Measurements from ENCODE around the gene SLC6A19.

The SLC6A19 gene

GRCh38 chr5:1208221-1208742, 6.9 kb downstream of the SLC6A19 start:
- H3K27ac ChIP-seq (ENCODE audit: low read depth, low read length), result no peak overlapping the region
- H3K4me1 ChIP-seq (ENCODE audit: insufficient read depth, low read length), result peaks cover 4% of the 10 kb centered on the region; the same call in 1 of the 2 replicates
- no peaks in the 10 kb centered on the region for H3K27me3 ChIP-seq (ENCODE audit: insufficient read depth, low read length)
- no peak overlapping the region for H3K9ac ChIP-seq (ENCODE audit: low read depth, low read length)
- no peaks in the 10 kb centered on the region for H3K36me3 ChIP-seq (ENCODE audit: insufficient read depth, low read length)
- no peaks in the 10 kb centered on the region for H3K9me3 ChIP-seq (ENCODE audit: insufficient read depth, low read depth, low read length)
- H3K4me3 ChIP-seq (ENCODE audit: low read length), result no peak overlapping the region
- 90% methylated on average over 17 of the region's 17 CpGs for WGBS

GRCh38 chr5:1208743-1209488, 7.5 kb downstream of the SLC6A19 start:
- Histone ChIP-seq H3K36me3 (ENCODE audit: insufficient read depth, low read length) (no peaks in the 10 kb centered on the region), H3K4me1 (ENCODE audit: insufficient read depth, low read length) (peaks cover 4% of the 10 kb centered on the region; the same call in 1 of the 2 replicates), H3K27me3 (ENCODE audit: insufficient read depth, low read length) (no peaks in the 10 kb centered on the region), H3K27ac (ENCODE audit: low read depth, low read length) (no peak overlapping the region), H3K9me3 (ENCODE audit: insufficient read depth, low read depth, low read length) (no peaks in the 10 kb centered on the region), H3K9ac (ENCODE audit: low read depth, low read length) (no peak overlapping the region), H3K4me3 (ENCODE audit: low read length) (no peak overlapping the region)
- 91% methylated on average over 24 of the region's 24 CpGs for WGBS

DNA sequence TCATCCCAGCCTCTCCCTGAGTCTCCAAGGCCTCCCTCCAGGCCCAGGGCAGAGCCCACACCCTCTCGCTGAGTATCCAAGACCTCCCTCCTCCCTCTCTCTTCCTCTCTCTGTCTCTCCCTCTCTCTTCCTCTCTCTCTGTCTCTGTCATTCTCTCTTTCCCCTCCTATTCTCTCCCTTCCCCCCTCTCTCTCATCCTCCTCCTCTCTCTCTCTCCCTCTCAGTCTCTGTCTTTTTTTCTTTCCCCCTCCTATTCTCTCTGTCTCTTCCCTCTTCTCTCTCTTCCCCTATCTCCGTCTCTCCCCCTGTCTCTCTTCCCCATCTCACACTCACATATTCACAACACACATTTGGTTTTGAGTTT, 8.1 kb downstream of the SLC6A19 start:
- 87% methylated on average over 2 of the region's 2 CpGs for WGBS

DNA sequence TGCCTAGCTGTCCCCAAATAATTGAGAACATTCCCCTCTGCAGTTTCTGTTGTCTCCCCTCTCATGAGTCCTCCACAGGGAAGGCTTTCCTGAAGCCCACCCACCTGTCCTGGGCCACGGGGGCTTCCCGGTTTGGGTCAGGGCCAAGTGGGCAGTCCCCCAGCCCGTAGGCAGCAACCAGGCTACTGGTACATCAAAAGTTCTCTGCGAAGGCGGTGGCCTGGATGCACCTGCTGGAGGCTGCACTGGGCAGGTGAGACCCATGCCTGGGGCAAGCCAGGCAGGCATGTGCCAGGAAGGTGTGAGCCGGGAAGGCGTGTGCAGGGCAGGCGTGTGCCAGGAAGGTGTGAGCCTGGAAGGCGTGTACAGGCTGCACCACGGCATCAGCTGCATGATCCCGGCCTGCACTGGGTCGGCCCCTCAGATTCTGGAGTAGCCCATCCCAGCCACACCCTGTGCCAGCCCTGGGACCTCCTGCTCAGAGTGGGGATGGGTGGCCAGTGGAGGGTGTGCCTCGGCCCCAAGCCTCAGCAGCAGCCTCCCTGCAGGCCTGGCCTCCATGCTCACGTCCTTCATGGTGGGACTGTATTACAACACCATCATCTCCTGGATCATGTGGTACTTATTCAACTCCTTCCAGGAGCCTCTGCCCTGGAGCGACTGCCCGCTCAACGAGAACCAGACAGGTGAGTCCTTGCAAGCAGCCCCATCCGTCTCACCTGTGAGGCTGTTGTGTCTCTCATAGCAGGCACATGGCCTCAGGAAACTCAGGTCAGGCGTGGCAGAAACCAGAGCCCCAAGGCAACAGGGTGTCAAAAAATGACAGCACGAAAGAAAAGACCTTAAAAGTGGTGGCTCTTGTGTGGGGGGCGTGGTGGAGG, 8.7 kb downstream of the SLC6A19 start:
- Histone ChIP-seq H3K4me1 (ENCODE audit: insufficient read depth, low read length) (peaks cover under 1% of the 10 kb centered on the region; the same call in 1 of the 2 replicates), H3K36me3 (ENCODE audit: insufficient read depth, low read length) (no peaks in the 10 kb centered on the region), H3K9ac (ENCODE audit: low read depth, low read length) (no peak overlapping the region), H3K27ac (ENCODE audit: low read depth, low read length) (no peak overlapping the region), H3K9me3 (ENCODE audit: insufficient read depth, low read depth, low read length) (no peaks in the 10 kb centered on the region), H3K27me3 (ENCODE audit: insufficient read depth, low read length) (no peaks in the 10 kb centered on the region), H3K4me3 (ENCODE audit: low read length) (no peak overlapping the region)
- 91% methylated on average over 21 of the region's 21 CpGs for WGBS

More for the DNA sequence above, 8.1 kb downstream of the SLC6A19 start:
- Histone ChIP-seq H3K36me3 (ENCODE audit: insufficient read depth, low read length) (no peaks in the 10 kb centered on the region), H3K27me3 (ENCODE audit: insufficient read depth, low read length) (no peaks in the 10 kb centered on the region), H3K4me1 (ENCODE audit: insufficient read depth, low read length) (peaks cover 4% of the 10 kb centered on the region; the same call in 1 of the 2 replicates), H3K9me3 (ENCODE audit: insufficient read depth, low read depth, low read length) (no peaks in the 10 kb centered on the region), H3K9ac (ENCODE audit: low read depth, low read length) (no peak overlapping the region), H3K27ac (ENCODE audit: low read depth, low read length) (no peak overlapping the region), H3K4me3 (ENCODE audit: low read length) (no peak overlapping the region)

GRCh38 chr5:1210832-1211251, 9.4 kb downstream of the SLC6A19 start:
- no peaks in the 10 kb centered on the region for H3K4me1 ChIP-seq (ENCODE audit: insufficient read depth, low read length)
- no peaks in the 10 kb centered on the region for H3K27me3 ChIP-seq (ENCODE audit: insufficient read depth, low read length)
- no peak overlapping the region for H3K27ac ChIP-seq (ENCODE audit: low read depth, low read length)
- WGBS, result 87% methylated on average over 21 of the region's 21 CpGs
- H3K4me3 ChIP-seq (ENCODE audit: low read length), result no peak overlapping the region
- H3K9ac ChIP-seq (ENCODE audit: low read depth, low read length), result no peak overlapping the region
- no peaks in the 10 kb centered on the region for H3K36me3 ChIP-seq (ENCODE audit: insufficient read depth, low read length)
- H3K9me3 ChIP-seq (ENCODE audit: insufficient read depth, low read depth, low read length), result no peaks in the 10 kb centered on the region

GRCh38 chr5:1211701-1212100, 10.3 kb downstream of the SLC6A19 start:
- no peaks in the 10 kb centered on the region for H3K9me3 ChIP-seq (ENCODE audit: insufficient read depth, low read depth, low read length)
- no peaks in the 10 kb centered on the region for H3K4me1 ChIP-seq (ENCODE audit: insufficient read depth, low read length)
- H3K9ac ChIP-seq (ENCODE audit: low read depth, low read length), result no peak overlapping the region
- no peaks in the 10 kb centered on the region for H3K27me3 ChIP-seq (ENCODE audit: insufficient read depth, low read length)
- no peak overlapping the region for H3K27ac ChIP-seq (ENCODE audit: low read depth, low read length)
- 93% methylated on average over 9 of the region's 9 CpGs for WGBS
- no peaks in the 10 kb centered on the region for H3K36me3 ChIP-seq (ENCODE audit: insufficient read depth, low read length)
- no peak overlapping the region for H3K4me3 ChIP-seq (ENCODE audit: low read length)

- Histone ChIP-seq H3K27me3 (ENCODE audit: insufficient read depth, low read length) (no peaks in the 10 kb centered on the region), H3K9ac (ENCODE audit: low read depth, low read length) (no peak overlapping the region), H3K36me3 (ENCODE audit: insufficient read depth, low read length) (no peaks in the 10 kb centered on the region), H3K9me3 (ENCODE audit: insufficient read depth, low read depth, low read length) (no peaks in the 10 kb centered on the region), H3K4me1 (ENCODE audit: insufficient read depth, low read length) (no peaks in the 10 kb centered on the region), H3K4me3 (ENCODE audit: low read length) (no peak overlapping the region), H3K27ac (ENCODE audit: low read depth, low read length) (no peak overlapping the region)
- 93% methylated on average over 20 of the region's 20 CpGs for WGBS
Observed at GRCh38 chr5:1212271-1212670, 10.9 kb downstream of the SLC6A19 start.

- no peaks in the 10 kb centered on the region for H3K36me3 ChIP-seq (ENCODE audit: insufficient read depth, low read length)
- H3K9ac ChIP-seq (ENCODE audit: low read depth, low read length), result no peak overlapping the region
- no peaks in the 10 kb centered on the region for H3K9me3 ChIP-seq (ENCODE audit: insufficient read depth, low read depth, low read length)
- H3K27ac ChIP-seq (ENCODE audit: low read depth, low read length), result no peak overlapping the region
- no peak overlapping the region for H3K4me3 ChIP-seq (ENCODE audit: low read length)
- H3K4me1 ChIP-seq (ENCODE audit: insufficient read depth, low read length), result no peaks in the 10 kb centered on the region
- no peaks in the 10 kb centered on the region for H3K27me3 ChIP-seq (ENCODE audit: insufficient read depth, low read length)
- 86% methylated on average over 12 of the region's 18 CpGs for WGBS
Observed at GRCh38 chr5:1212881-1213280, 11.5 kb downstream of the SLC6A19 start.

GRCh38 chr5:1213508-1214162, 12.2 kb downstream of the SLC6A19 start:
- Histone ChIP-seq H3K9me3 (ENCODE audit: insufficient read depth, low read depth, low read length) (no peaks in the 10 kb centered on the region), H3K27me3 (ENCODE audit: insufficient read depth, low read length) (no peaks in the 10 kb centered on the region), H3K9ac (ENCODE audit: low read depth, low read length) (no peak overlapping the region), H3K4me1 (ENCODE audit: insufficient read depth, low read length) (no peaks in the 10 kb centered on the region), H3K27ac (ENCODE audit: low read depth, low read length) (no peak overlapping the region), H3K36me3 (ENCODE audit: insufficient read depth, low read length) (no peaks in the 10 kb centered on the region), H3K4me3 (ENCODE audit: low read length) (no peak overlapping the region)
- WGBS, result 90% methylated on average over 25 of the region's 25 CpGs

- 87% methylated on average over 22 of the region's 22 CpGs for WGBS
Observed at GRCh38 chr5:1214163-1214935, 13.0 kb downstream of the SLC6A19 start.

More at GRCh38 chr5:1214163-1214935, 13.0 kb downstream of the SLC6A19 start:
- Histone ChIP-seq H3K9ac (ENCODE audit: low read depth, low read length) (no peak overlapping the region), H3K36me3 (ENCODE audit: insufficient read depth, low read length) (no peaks in the 10 kb centered on the region), H3K4me3 (ENCODE audit: low read length) (no peak overlapping the region), H3K27me3 (ENCODE audit: insufficient read depth, low read length) (no peaks in the 10 kb centered on the region), H3K4me1 (ENCODE audit: insufficient read depth, low read length) (no peaks in the 10 kb centered on the region), H3K27ac (ENCODE audit: low read depth, low read length) (no peak overlapping the region), H3K9me3 (ENCODE audit: insufficient read depth, low read depth, low read length) (no peaks in the 10 kb centered on the region)

All from HUES64 (cell line).